H1 (cell line): Measurements from ENCODE around the gene PCDH9. TPM values are rescaled to one million over a fixed set of nuclear protein-coding genes. Genes with fewer than 3 reads are reported as not detected.

Source experiments
- CTCF ChIA-PET: fragments of 300-600 bp; sonication (Branson Sonifier 250); formaldehyde crosslinking; loops from one replicate; lab custom pipeline; 2021; ENCODE audit not compliant: partially characterized antibody; lab: Charles Lee
- POLR2A ChIA-PET: fragments of 300-600 bp; sonication (Branson Sonifier 250); formaldehyde crosslinking; loops from one replicate; lab custom pipeline; 2021; ENCODE audit warnings: inconsistent platforms; ENCODE audit not compliant: partially characterized antibody; lab: Charles Lee
- DNase-seq, 2 experiments: peaks; one replicate each; pipeline versions ENCODE4 v3.0.0 to v3.0.0-alpha.2; 2010 to 2022; ENCODE audit warnings: low spot score in 2 of 2, low read depth in 1 of 2, mixed read lengths in 1 of 2
- FAIRE-seq: peaks from 2 replicates; lab custom pipeline; 2011; peaks lifted over from hg19 to GRCh38; lab: Jason Lieb, UNC
- H2AFZ ChIP-seq: 2 replicates; pipeline ENCODE4 v1.8.1; 2012; ENCODE audit warnings: low read length, inconsistent platforms
- H2AK5ac ChIP-seq: 2 replicates; pipeline ENCODE4 v1.6.1; 2013; ENCODE audit warnings: low read depth, low read length
- H2BK120ac ChIP-seq: replicated peaks from 2 replicates; pipeline ENCODE3; 2013; ENCODE audit warnings: low read depth, low read length, inconsistent platforms
- H2BK12ac ChIP-seq: 2 replicates; pipeline ENCODE4 v1.6.1; 2013; ENCODE audit warnings: low read depth, low read length
- H2BK15ac ChIP-seq: 2 replicates; pipeline ENCODE4 v1.6.1; 2013; ENCODE audit warnings: low read length
- H2BK20ac ChIP-seq: 2 replicates; pipeline ENCODE4 v1.6.1; 2013; ENCODE audit warnings: low read length
- H2BK5ac ChIP-seq: 2 replicates; pipeline ENCODE4 v1.6.1; 2013; ENCODE audit warnings: low read depth, low read length
- H3K14ac ChIP-seq: 2 replicates; pipeline ENCODE4 v1.6.1; 2013; ENCODE audit warnings: inconsistent platforms; ENCODE audit not compliant: insufficient read length
- H3K18ac ChIP-seq: 2 replicates; pipeline ENCODE4 v1.6.1; 2013; ENCODE audit warnings: low read length; ENCODE audit errors: extremely low read depth
- H3K23ac ChIP-seq: 2 replicates; pipeline ENCODE4 v1.6.1; 2013; ENCODE audit warnings: inconsistent platforms; ENCODE audit not compliant: insufficient read length
- H3K23me2 ChIP-seq: 2 replicates; pipeline ENCODE4 v1.6.1; 2013; ENCODE audit warnings: low read depth, low read length
- H3K27ac ChIP-seq: 2 replicates; pipeline ENCODE4 v1.6.1; 2011; ENCODE audit warnings: low read depth, low read length, inconsistent platforms
- H3K27me3 ChIP-seq, 4 experiments: replicated peaks in 1 of 4; 1 replicate in 1 of 4; 2 replicates in 3 of 4; pipeline versions ENCODE4 v1.6.1 to v1.8.1; 2011 to 2013; ENCODE audit warnings: low read length in 3 of 4, mild to moderate bottlenecking in 3 of 4, inconsistent platforms in 2 of 4, mixed read lengths in 2 of 4, moderate library complexity in 1 of 4; ENCODE audit not compliant: control insufficient read depth in 3 of 4, insufficient read depth in 3 of 4; ENCODE audit errors: extremely low read depth in 1 of 4
- H3K36me3 ChIP-seq, 4 experiments: 2 replicates each; pipeline versions ENCODE4 v1.6.1 to v1.8.1; 2011 to 2013; ENCODE audit warnings: mild to moderate bottlenecking in 4 of 4, low read length in 3 of 4, moderate library complexity in 2 of 4, control low read depth in 1 of 4, inconsistent platforms in 1 of 4; ENCODE audit not compliant: insufficient read depth in 4 of 4, control insufficient read depth in 2 of 4
- H3K4ac ChIP-seq: replicated peaks from 2 replicates; pipeline ENCODE3; 2013; ENCODE audit warnings: low read length, low read depth, mixed read lengths, inconsistent platforms; ENCODE audit not compliant: insufficient read length
- H3K4me1 ChIP-seq, 4 experiments: replicated peaks in 1 of 4; 1 replicate in 1 of 4; 2 replicates in 3 of 4; pipeline versions ENCODE4 v1.6.1 to v1.8.1; 2011 to 2013; ENCODE audit warnings: low read length in 3 of 4, inconsistent platforms in 2 of 4, mixed read lengths in 1 of 4; ENCODE audit not compliant: insufficient read depth in 4 of 4, control insufficient read depth in 3 of 4
- H3K4me2 ChIP-seq, 2 experiments: 2 replicates each; pipeline versions ENCODE4 v1.6.1 to v1.8.1; 2011 to 2013; ENCODE audit warnings: low read depth in 2 of 2, low read length in 2 of 2, control low read depth in 1 of 2, inconsistent platforms in 1 of 2, mild to moderate bottlenecking in 1 of 2; ENCODE audit not compliant: insufficient read depth in 1 of 2
- H3K4me3 ChIP-seq, 4 experiments: fragments of 200-600, 300-600 bp in 1 of 4; sonication (generic), shearing (Covaris generic), sonication (Bioruptor Twin) in 1 of 4; 2 replicates each; pipeline versions ENCODE4 v1.5.1 to v1.8.1; 2011 to 2016; ENCODE audit warnings: low read length in 4 of 4, low read depth in 3 of 4, control low read depth in 2 of 4, inconsistent platforms in 2 of 4, mild to moderate bottlenecking in 2 of 4, mixed read lengths in 1 of 4, moderate library complexity in 1 of 4; ENCODE audit not compliant: insufficient read depth in 2 of 4; ENCODE audit errors: extremely low read depth in 1 of 4
- H3K56ac ChIP-seq: replicated peaks from 2 replicates; pipeline ENCODE3; 2013; ENCODE audit warnings: low read depth, mild to moderate bottlenecking, mixed read lengths, low read length, inconsistent platforms; ENCODE audit not compliant: insufficient read length
- H3K79me1 ChIP-seq: 2 replicates; pipeline ENCODE4 v1.6.1; 2013; ENCODE audit warnings: low read depth, low read length, control low read depth
- H3K79me2 ChIP-seq, 2 experiments: 2 replicates each; pipeline versions ENCODE4 v1.6.1 to v1.8.1; 2012 to 2013; ENCODE audit warnings: low read length in 2 of 2, mild to moderate bottlenecking in 2 of 2, inconsistent platforms in 1 of 2; ENCODE audit not compliant: insufficient read depth in 2 of 2, control insufficient read depth in 1 of 2
- H3K9ac ChIP-seq, 4 experiments: replicated peaks in 1 of 4; 1 replicate in 1 of 4; 2 replicates in 3 of 4; pipeline versions ENCODE4 v1.6.1 to v1.8.1; 2011 to 2013; ENCODE audit warnings: low read depth in 3 of 4, low read length in 3 of 4, control low read depth in 2 of 4, mild to moderate bottlenecking in 2 of 4, moderate library complexity in 2 of 4, inconsistent platforms in 1 of 4; ENCODE audit errors: extremely low read depth in 1 of 4
- H3K9me3 ChIP-seq, 2 experiments: 2 replicates each; pipeline versions ENCODE4 v1.6.1 to v1.8.1; 2012 to 2013; ENCODE audit warnings: mild to moderate bottlenecking in 2 of 2, moderate library complexity in 2 of 2, control low read depth in 1 of 2, inconsistent platforms in 1 of 2, low read depth in 1 of 2, low read length in 1 of 2, mixed read lengths in 1 of 2; ENCODE audit not compliant: insufficient read depth in 2 of 2
- H4K20me1 ChIP-seq, 2 experiments: replicated peaks in 1 of 2; 2 replicates each; pipeline versions ENCODE3 to v1.8.1; 2011 to 2013; ENCODE audit warnings: inconsistent platforms in 2 of 2, low read length in 2 of 2, mild to moderate bottlenecking in 1 of 2; ENCODE audit not compliant: insufficient read depth in 2 of 2, control insufficient read depth in 1 of 2
- H4K5ac ChIP-seq: 2 replicates; pipeline ENCODE4 v1.6.1; 2013; ENCODE audit warnings: low read length, low read depth, mixed read lengths, inconsistent platforms; ENCODE audit not compliant: insufficient read length
- H4K8ac ChIP-seq: 2 replicates; pipeline ENCODE4 v1.8.0; 2013; ENCODE audit warnings: mild to moderate bottlenecking, moderate library complexity, low read length, inconsistent platforms; ENCODE audit not compliant: insufficient read depth; ENCODE audit errors: extremely low read depth
- H4K91ac ChIP-seq: replicated peaks from 2 replicates; pipeline ENCODE3; 2013; ENCODE audit warnings: low read length, mixed read lengths, inconsistent platforms; ENCODE audit not compliant: insufficient read length
- ATF2 ChIP-seq: IDR thresholded peaks from 2 replicates; pipeline ENCODE4 v1.6.1; 2012; ENCODE audit warnings: low read length, inconsistent platforms
- CREB1 ChIP-seq: IDR thresholded peaks from 2 replicates; pipeline ENCODE4 v1.6.1; 2012; ENCODE audit warnings: inconsistent platforms
- CTBP2 ChIP-seq: IDR thresholded peaks from 2 replicates; pipeline ENCODE4 v1.7.0; 2011; ENCODE audit warnings: borderline replicate concordance, mild to moderate bottlenecking, moderate library complexity, mixed read lengths, low read length; ENCODE audit not compliant: insufficient read depth, insufficient read length
- JUND ChIP-seq: IDR thresholded peaks from 2 replicates; pipeline ENCODE4 v1.6.1; 2011; ENCODE audit warnings: mild to moderate bottlenecking, improper control_type of control experiment, low read length
- KDM1A ChIP-seq: fragments of 200-600, 300-600 bp; sonication (generic); IDR thresholded peaks from 2 replicates; pipeline ENCODE4 v1.7.1; 2016; ENCODE audit warnings: mild to moderate bottlenecking, low read length, borderline replicate concordance
- KDM4A ChIP-seq: IDR thresholded peaks from one replicate; pipeline ENCODE4 v1.7.1; 2012; ENCODE audit warnings: low read depth, mild to moderate bottlenecking, moderate library complexity, low read length, inconsistent platforms; ENCODE audit not compliant: severe bottlenecking
- KDM5A ChIP-seq: fragments of 200-600 bp; IDR thresholded peaks from 2 replicates; pipeline ENCODE4 v1.7.1; 2012; ENCODE audit warnings: mild to moderate bottlenecking, low read length, inconsistent platforms, mixed read lengths
- NRF1 ChIP-seq: IDR thresholded peaks from 2 replicates; pipeline ENCODE4 v1.6.1; 2011; ENCODE audit warnings: mild to moderate bottlenecking, low read depth, low read length, improper control_type of control experiment
- POLR2AphosphoS5 ChIP-seq: IDR thresholded peaks from 2 replicates; pipeline ENCODE4 v1.6.1; 2011; ENCODE audit warnings: low read depth, low read length
- POU5F1 ChIP-seq: IDR thresholded peaks from 2 replicates; pipeline ENCODE4 v1.6.1; 2011; ENCODE audit warnings: low read depth, mild to moderate bottlenecking, low read length, moderate library complexity
- RAD21 ChIP-seq, 2 experiments: IDR thresholded peaks in 1 of 2; conservative IDR thresholded peaks in 1 of 2; 2 replicates each; pipeline ENCODE4 v1.6.1; 2011; ENCODE audit warnings: low read depth in 2 of 2, low read length in 2 of 2, improper control_type of control experiment in 1 of 2, inconsistent platforms in 1 of 2, mild to moderate bottlenecking in 1 of 2, moderate library complexity in 1 of 2
- TAF1 ChIP-seq: IDR thresholded peaks from 2 replicates; pipeline ENCODE4 v1.6.1; 2011; ENCODE audit warnings: mild to moderate bottlenecking, low read depth, low read length
- WGBS, 2 experiments: shearing (Covaris generic) in 1 of 2; methylation state at CpG; one replicate each; pipeline versions ENCODE4 v1.1.6 to v1.1.7; 2013 to 2015; ENCODE audit warnings: low lambda C conversion rate in 2 of 2, mixed read lengths in 2 of 2, inconsistent platforms in 1 of 2, low coverage in 1 of 2, missing lambda C conversion rate in 1 of 2; ENCODE audit not compliant: insufficient replicate concordance in 2 of 2, insufficient coverage in 1 of 2, insufficient read length in 1 of 2; ENCODE audit errors: extremely low coverage in 1 of 2, missing lambda C conversion rate in 1 of 2; 5-methylcytosine and 5-hydroxymethylcytosine counted together
- polyA plus RNA-seq, 7 experiments: library from polyadenylated mRNA; depleted of rRNA in 3 of 7; stranded (reverse) in 5 of 7; unstranded in 2 of 7; fragments of >200 nt in 5 of 7; fragments of 200-250 nt in 2 of 7; gene quantifications; 1 replicate in 5 of 7; 2 replicates in 1 of 7; 4 replicates in 1 of 7; pipeline versions ENCODE4 v1.2.1 to v1.2.3, GENCODE V29; 2011 to 2013; ENCODE audit warnings: missing spikeins in 2 of 7, mixed read lengths in 2 of 7
- total RNA-seq: library from RNA; stranded (reverse); fragmentation: NEBNext Ultra II Directional; extraction: Animal tissue kit (Norgen Biotek cat#: 25700); gene quantifications from 2 replicates; pipeline ENCODE4 v1.2.1, GENCODE V29; 2021

The PCDH9 gene
- total and polyA plus RNA-seq, 2 of the 8 experiments (the other 6 are each of a cell fraction or from before 2014, with no cell fraction given) = 0.12 to 0.60 TPM

- Histone ChIP-seq H3K79me2 (no peaks in the 10 kb centered on the region), H3K9ac (no peak overlapping the region), H2AFZ (0 out of 2 replicates have a peak overlapping the region, but pooled peaks have one; percentile 64), H2AK5ac (no peak overlapping the region), H3K4ac (no peak overlapping the region), H3K4me1 (no peaks in the 10 kb centered on the region), H3K4me2 (no peak overlapping the region), H2BK15ac (no peak overlapping the region), H3K14ac (no peak overlapping the region), H2BK20ac (no peak overlapping the region), H2BK5ac (no peak overlapping the region), H4K91ac (no peak overlapping the region), H3K36me3 (no peaks in the 10 kb centered on the region), H3K23me2 (no peaks in the 10 kb centered on the region), H4K20me1 (no peaks in the 10 kb centered on the region), H3K4me3 (no peak overlapping the region), H3K27ac (no peak overlapping the region), H3K79me1 (no peaks in the 10 kb centered on the region), H3K9me3 (no peaks in the 10 kb centered on the region), H4K8ac (no peak overlapping the region), H2BK120ac (no peak overlapping the region), H3K56ac (no peak overlapping the region), H4K5ac (no peak overlapping the region), H3K23ac (no peak overlapping the region), H3K18ac (no peak overlapping the region), H2BK12ac (no peak overlapping the region), H3K27me3 (no peaks in the 10 kb centered on the region)
- 79% methylated on average over 1 of the region's 1 CpG; no CpG with 5 or more reads in 1 of the 2 experiments for WGBS, 2 experiments
- CTCF ChIA-PET = no interaction called here
- POLR2A ChIA-PET = no interaction called here
- FAIRE-seq (no peak), DNase-seq (no peak)
- no peak for TF ChIP-seq KDM4A
- TF ChIP-seq POU5F1 = no peak
- no peak for TF ChIP-seq KDM1A
- no peak for TF ChIP-seq POLR2AphosphoS5
- no peak for TF ChIP-seq ATF2
- TF ChIP-seq JUND = no peak
- no peak for TF ChIP-seq CTBP2
- no peak for TF ChIP-seq RAD21 (IDR thresholded peaks at IDR 0.05 in 1 of 2, conservative IDR thresholded peaks at IDR 0.05 in 1 of 2; ENCODE audit: low read depth in 2 of 2, low read length in 2 of 2)
- no peak for TF ChIP-seq NRF1
- no peak for TF ChIP-seq CREB1
- TF ChIP-seq TAF1 = no peak
- no peak for TF ChIP-seq KDM5A
Measured at GRCh38 chr13:66915596-66916185, 314.4 kb downstream of the PCDH9 start.
